Epithelial cell of esophagus (primary cell): ENCODE data around the gene TBX3.

Source experiments
- DNase-seq: peaks from one replicate; pipeline ENCODE4 v3.0.0; 2010; ENCODE audit warnings: low read depth
- H3K4me3 ChIP-seq: 2 replicates; pipeline ENCODE4 v1.5.1; 2011; ENCODE audit warnings: mild to moderate bottlenecking, low read length, control low read depth
- TF ChIP-seq, protein P1 (sequence below): IDR thresholded peaks from 2 replicates; pipeline ENCODE4 v1.5.1; 2011; ENCODE audit warnings: low read depth, mild to moderate bottlenecking, low read length, control low read depth, inconsistent platforms; ENCODE audit not compliant: insufficient read depth; ENCODE audit errors: missing control alignments

The TBX3 gene

DNA sequence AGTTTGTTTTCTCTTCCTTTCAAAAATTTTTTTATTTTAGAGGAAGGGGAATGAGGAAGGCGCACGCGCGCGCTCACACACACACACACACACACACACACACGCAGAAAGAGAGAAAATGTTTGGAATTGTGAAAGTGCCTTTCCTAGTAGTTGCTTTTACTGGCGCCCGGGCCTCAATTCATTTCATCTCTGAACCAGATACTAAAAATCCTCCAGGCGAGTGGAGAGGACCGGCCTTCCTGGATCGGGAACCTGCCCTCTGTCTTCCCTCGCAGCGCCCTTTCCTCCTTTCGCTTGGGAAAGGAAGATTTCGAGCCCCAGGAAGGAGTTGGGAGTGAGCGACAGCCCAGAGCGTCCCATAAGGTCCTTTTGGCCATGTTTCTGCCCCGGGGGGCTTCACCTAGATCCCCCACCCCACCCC is 7.8 kb upstream of the TBX3 start:
- peak overlapping the region; percentile 46 for H3K4me3 ChIP-seq
- no peak for DNase-seq
- TF ChIP-seq, protein P1, sequence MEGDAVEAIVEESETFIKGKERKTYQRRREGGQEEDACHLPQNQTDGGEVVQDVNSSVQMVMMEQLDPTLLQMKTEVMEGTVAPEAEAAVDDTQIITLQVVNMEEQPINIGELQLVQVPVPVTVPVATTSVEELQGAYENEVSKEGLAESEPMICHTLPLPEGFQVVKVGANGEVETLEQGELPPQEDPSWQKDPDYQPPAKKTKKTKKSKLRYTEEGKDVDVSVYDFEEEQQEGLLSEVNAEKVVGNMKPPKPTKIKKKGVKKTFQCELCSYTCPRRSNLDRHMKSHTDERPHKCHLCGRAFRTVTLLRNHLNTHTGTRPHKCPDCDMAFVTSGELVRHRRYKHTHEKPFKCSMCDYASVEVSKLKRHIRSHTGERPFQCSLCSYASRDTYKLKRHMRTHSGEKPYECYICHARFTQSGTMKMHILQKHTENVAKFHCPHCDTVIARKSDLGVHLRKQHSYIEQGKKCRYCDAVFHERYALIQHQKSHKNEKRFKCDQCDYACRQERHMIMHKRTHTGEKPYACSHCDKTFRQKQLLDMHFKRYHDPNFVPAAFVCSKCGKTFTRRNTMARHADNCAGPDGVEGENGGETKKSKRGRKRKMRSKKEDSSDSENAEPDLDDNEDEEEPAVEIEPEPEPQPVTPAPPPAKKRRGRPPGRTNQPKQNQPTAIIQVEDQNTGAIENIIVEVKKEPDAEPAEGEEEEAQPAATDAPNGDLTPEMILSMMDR, result no peak

DNA sequence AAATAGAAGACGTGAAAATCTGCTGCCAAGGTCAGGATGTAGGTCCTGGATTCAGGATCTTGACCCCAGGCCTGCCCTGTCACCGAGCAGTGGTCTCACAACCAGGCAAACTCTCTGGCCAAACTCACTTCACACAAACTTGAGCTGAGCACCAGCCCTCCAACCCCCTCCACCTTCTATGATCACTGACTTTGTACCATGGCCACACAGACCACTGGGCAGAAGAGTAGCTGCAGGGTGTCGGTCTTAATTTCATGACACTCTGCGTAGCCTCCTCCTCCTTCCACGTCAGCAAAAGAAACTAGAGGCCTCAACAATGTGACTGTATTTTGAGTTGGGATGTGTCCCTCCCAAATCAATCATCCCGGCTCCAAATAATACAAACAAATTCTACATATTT is 7.2 kb upstream of the TBX3 start:
- TF ChIP-seq, protein P1, result no peak
- H3K4me3 ChIP-seq, result no peak overlapping the region
- DNase-seq, result no peak

DNA sequence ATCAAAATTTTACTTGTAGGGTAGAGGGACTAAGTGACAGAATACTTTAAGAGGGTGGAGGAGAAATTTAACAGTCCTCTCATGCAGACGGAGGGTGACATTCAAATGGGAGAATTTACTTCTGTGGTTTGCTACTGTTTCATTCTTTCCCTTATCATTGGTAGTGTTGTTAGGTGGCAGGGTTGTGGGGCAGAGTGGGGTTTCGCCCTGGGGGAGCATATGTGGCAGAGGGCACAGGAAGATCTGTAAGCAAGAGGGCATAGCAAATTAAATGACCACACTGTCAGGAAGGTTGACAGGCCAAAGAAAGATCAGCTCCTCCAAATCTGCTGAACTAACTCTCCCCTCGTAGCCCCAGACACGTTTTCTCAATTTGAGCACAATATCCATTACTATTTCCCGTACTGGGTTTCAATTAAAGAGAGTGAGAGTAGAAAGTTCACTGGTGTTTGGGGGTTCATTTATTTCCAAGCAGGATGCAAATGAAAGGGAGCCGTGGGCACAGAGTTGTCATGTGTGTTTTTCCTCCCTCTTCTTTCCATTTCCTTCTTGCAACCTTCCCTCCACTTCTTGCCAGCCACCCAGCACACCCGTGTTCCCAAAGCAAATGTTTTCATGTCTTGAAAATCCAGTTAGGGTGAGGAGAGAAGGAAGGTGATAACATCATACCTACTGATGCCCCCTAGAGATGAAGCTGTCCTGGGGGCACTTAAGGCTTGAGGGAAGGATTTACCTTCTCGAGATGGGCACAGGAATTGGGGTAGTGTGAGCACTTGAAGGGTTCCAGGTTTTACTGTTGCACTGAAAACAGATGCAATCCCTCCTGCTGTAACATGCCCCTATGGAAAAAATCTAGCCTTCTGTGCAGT is 6.5 kb upstream of the TBX3 start:
- TF ChIP-seq, protein P1, result no peak
- DNase-seq, result no peak
- H3K4me3 ChIP-seq, result no peak overlapping the region

DNA sequence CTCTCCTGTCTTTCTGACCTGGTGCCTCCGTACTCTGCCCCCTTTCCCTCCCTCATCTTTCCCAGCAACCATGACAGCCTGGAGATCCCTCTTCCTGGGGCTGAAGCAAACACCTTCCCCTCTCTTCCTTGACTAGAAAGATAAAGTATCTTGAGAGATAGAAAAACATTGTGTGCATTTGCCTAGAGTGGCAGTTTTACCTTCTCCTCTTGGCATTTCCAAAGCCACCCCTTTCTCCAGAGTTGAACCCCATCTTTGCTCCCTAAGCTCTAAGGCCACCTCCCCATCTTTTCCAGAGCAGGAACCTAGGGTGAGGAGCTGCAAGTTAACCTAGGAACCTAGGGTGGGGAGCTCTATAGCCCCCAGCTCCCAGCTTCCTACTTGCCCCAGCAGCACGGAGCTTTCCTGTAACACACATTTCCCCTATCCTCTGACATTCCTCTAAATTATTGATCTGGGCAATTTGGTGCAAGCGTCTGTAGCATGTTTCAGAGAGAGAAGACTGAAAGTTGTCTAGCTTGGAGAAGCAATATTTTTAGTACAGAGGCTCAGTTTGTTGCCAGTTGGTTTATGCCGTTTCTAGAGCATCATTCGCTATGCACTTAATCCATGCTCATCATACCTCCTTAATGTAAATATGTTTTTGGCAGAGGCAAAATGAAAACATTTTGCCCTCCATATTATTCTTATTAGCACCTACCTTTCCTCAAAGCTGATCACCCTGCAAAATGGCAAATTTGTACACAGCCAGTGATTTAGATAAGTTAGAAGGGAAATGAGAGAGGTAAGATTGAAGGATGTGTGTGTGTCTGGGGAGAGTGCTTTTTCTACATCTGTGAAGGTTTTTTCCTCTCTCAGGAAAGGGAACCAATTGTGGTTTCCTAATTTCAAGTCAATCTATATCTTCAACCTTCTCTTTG is 5.4 kb upstream of the TBX3 start:
- H3K4me3 ChIP-seq, result no peak overlapping the region
- DNase-seq, result no peak
- TF ChIP-seq, protein P1, result no peak

DNA sequence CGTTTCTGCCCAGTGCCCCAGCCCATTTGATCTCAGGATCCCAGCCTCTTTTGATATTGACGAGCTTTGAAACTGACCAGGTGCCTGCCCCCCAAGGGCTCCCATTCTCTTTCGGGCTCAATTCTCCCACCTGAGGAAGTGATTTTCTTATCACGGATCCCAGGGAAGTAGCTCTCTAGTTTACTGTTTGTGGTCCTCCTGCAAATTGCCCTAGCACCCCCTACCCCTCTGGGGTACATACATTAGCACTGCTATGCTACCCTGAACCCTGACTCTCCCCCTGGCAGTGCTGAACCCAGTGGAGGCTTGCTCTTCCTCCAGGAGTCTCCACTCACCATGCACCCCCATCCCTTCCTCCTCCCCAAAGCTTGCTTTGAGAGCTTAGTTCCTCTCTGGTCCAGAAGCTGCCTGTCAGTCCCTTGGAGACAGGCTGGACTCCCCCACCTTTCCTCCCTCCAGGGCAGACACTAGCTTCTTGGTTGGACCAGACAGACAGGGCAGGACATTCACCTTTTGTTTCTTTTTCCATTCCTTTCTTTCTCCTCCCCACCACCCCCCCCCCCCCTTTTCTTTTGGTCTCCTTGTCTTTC is 4.4 kb upstream of the TBX3 start:
- no peak overlapping the region for H3K4me3 ChIP-seq
- TF ChIP-seq, protein P1, result no peak
- no peak for DNase-seq

DNA sequence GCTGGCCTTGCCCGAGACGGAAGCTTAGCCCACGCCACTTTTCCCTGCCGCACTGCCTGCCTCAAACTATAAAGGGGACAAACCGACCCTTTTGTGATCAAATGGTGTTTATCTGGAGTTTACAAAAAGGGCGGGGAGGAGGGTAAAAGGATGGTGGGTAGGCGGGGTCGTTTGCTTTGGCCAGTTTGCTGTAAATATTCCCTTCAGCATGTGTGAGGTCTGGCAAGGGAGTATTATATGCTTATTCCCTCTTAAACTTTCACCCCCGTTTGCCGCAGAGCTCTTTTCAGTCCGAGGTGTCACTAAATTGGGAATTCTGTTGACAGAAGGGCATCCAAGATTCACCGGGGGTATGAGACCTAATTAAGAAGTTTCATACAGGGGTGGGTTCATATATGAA is 3.8 kb upstream of the TBX3 start:
- no peak for DNase-seq
- no peak overlapping the region for H3K4me3 ChIP-seq

More for the DNA sequence above, 3.8 kb upstream of the TBX3 start:
- TF ChIP-seq, protein P1, result no peak
